HEK293 (cell line): ENCODE data around the gene ANXA4.
A peak's percentile ranks its signal among the peaks of the same experiment; 100 is the strongest.

Experiments used
- CTCF ChIA-PET: fragments of 350-600 bp; formaldehyde crosslinking; extraction: SDS; loops from one replicate; lab custom pipeline; 2021; ENCODE audit warnings: antibody characterized with exemption; lab: Yijun Ruan, JAX
- POLR2A ChIA-PET: fragments of 300-600 bp; formaldehyde crosslinking; extraction: SDS; loops from one replicate; lab custom pipeline; 2020; ENCODE audit warnings: antibody characterized with exemption, inconsistent platforms; lab: Yijun Ruan, JAX
- H3K27ac ChIP-seq: fragments of 200-500 bp; sonication (Bioruptor generic); 2 replicates; pipeline ENCODE4 v1.5.1; 2014; ENCODE audit warnings: low read depth, low read length, control low read depth, inconsistent platforms; ENCODE audit errors: extremely low read depth
- H3K36me3 ChIP-seq, 2 experiments: fragments of 200-500 bp in 1 of 2; sonication (Bioruptor generic) in 1 of 2; 1 replicate in 1 of 2; 2 replicates in 1 of 2; pipeline ENCODE4 v1.5.1; 2014 to 2017; ENCODE audit warnings: inconsistent platforms in 2 of 2, low read length in 2 of 2; ENCODE audit not compliant: control insufficient read depth in 2 of 2, insufficient read depth in 1 of 2
- H3K4me1 ChIP-seq: fragments of 200-500 bp; sonication (Bioruptor generic); 2 replicates; pipeline ENCODE4 v1.5.1; 2014; ENCODE audit warnings: mild to moderate bottlenecking, low read length, inconsistent platforms; ENCODE audit not compliant: control insufficient read depth, insufficient read depth
- H3K4me3 ChIP-seq: 2 replicates; pipeline ENCODE4 v1.5.1; 2011; ENCODE audit warnings: low read depth, mild to moderate bottlenecking, control low read depth, low read length, moderate library complexity
- H3K9me3 ChIP-seq: fragments of 200-500 bp; sonication (Bioruptor generic); 2 replicates; pipeline ENCODE4 v1.5.1; 2014; ENCODE audit warnings: low read depth, low read length, inconsistent platforms; ENCODE audit not compliant: control insufficient read depth, insufficient read depth
- PRDM1 ChIP-seq: fragments of 450-650 bp; formaldehyde crosslinking; IDR thresholded peaks from 2 replicates; pipeline ENCODE4; 2016; ENCODE audit warnings: missing biosample characterization, missing genetic modification characterization
- REPIN1 ChIP-seq: fragments of 450-650 bp; formaldehyde crosslinking; IDR thresholded peaks from 2 replicates; pipeline ENCODE4 v1.5.1; 2017; ENCODE audit warnings: missing biosample characterization, missing genetic modification characterization, low read depth
- ZBTB17 ChIP-seq: fragments of 450-650 bp; formaldehyde crosslinking; IDR thresholded peaks from 2 replicates; pipeline ENCODE4 v1.5.1; 2016; ENCODE audit warnings: missing biosample characterization, missing genetic modification characterization
- ZIC2 ChIP-seq: fragments of 450-650 bp; formaldehyde crosslinking; IDR thresholded peaks from 2 replicates; pipeline ENCODE4 v1.5.1; 2016; ENCODE audit warnings: missing biosample characterization, missing genetic modification characterization
- ZNF133 ChIP-seq: fragments of 450-650 bp; formaldehyde crosslinking; IDR thresholded peaks from 2 replicates; pipeline ENCODE4 v1.5.1; 2016; ENCODE audit warnings: missing biosample characterization, missing genetic modification characterization
- ZNF175 ChIP-seq: fragments of 450-650 bp; formaldehyde crosslinking; IDR thresholded peaks from 2 replicates; pipeline ENCODE4 v1.5.1; 2016; ENCODE audit warnings: missing biosample characterization, missing genetic modification characterization
- ZNF2 ChIP-seq: fragments of 450-650 bp; formaldehyde crosslinking; IDR thresholded peaks from 2 replicates; pipeline ENCODE4 v1.5.1; 2016; ENCODE audit warnings: missing biosample characterization, missing genetic modification characterization
- ZNF266 ChIP-seq: fragments of 450-650 bp; formaldehyde crosslinking; IDR thresholded peaks from 2 replicates; pipeline ENCODE4 v1.5.1; 2016; ENCODE audit warnings: missing biosample characterization, missing genetic modification characterization, low read depth
- ZNF335 ChIP-seq: fragments of 450-650 bp; formaldehyde crosslinking; conservative IDR thresholded peaks from 2 replicates; pipeline ENCODE4 v1.5.1; 2016; ENCODE audit warnings: missing biosample characterization, missing genetic modification characterization
- ZNF366 ChIP-seq: fragments of 450-650 bp; formaldehyde crosslinking; conservative IDR thresholded peaks from 2 replicates; pipeline ENCODE4 v1.5.1; 2016; ENCODE audit warnings: missing biosample characterization, missing genetic modification characterization
- ZNF521 ChIP-seq: fragments of 450-650 bp; formaldehyde crosslinking; IDR thresholded peaks from 2 replicates; pipeline ENCODE4 v1.5.1; 2017; ENCODE audit warnings: missing biosample characterization, mild to moderate bottlenecking, missing genetic modification characterization
- ZNF623 ChIP-seq: fragments of 450-650 bp; formaldehyde crosslinking; IDR thresholded peaks from 2 replicates; pipeline ENCODE4 v1.5.1; 2016; ENCODE audit warnings: missing biosample characterization, missing genetic modification characterization
- TF ChIP-seq, protein P1 (sequence below): fragments of 450-650 bp; formaldehyde crosslinking; IDR thresholded peaks from 2 replicates; pipeline ENCODE4 v1.5.1; 2017; ENCODE audit warnings: missing biosample characterization, missing genetic modification characterization
- TF ChIP-seq, protein P2 (sequence below): fragments of 450-650 bp; formaldehyde crosslinking; IDR thresholded peaks from 2 replicates; pipeline ENCODE4 v1.5.1; 2017; ENCODE audit warnings: missing biosample characterization, missing genetic modification characterization
- TF ChIP-seq, protein P3 (sequence below): fragments of 450-650 bp; IDR thresholded peaks from 2 replicates; pipeline ENCODE4 v1.5.1; 2018; ENCODE audit warnings: missing biosample characterization, mild to moderate bottlenecking, missing genetic modification characterization
- TF ChIP-seq, protein P4 (sequence below): fragments of 450-650 bp; formaldehyde crosslinking; IDR thresholded peaks from 2 replicates; pipeline ENCODE4 v1.5.1; 2016; ENCODE audit warnings: missing biosample characterization, missing genetic modification characterization

The ANXA4 gene

DNA sequence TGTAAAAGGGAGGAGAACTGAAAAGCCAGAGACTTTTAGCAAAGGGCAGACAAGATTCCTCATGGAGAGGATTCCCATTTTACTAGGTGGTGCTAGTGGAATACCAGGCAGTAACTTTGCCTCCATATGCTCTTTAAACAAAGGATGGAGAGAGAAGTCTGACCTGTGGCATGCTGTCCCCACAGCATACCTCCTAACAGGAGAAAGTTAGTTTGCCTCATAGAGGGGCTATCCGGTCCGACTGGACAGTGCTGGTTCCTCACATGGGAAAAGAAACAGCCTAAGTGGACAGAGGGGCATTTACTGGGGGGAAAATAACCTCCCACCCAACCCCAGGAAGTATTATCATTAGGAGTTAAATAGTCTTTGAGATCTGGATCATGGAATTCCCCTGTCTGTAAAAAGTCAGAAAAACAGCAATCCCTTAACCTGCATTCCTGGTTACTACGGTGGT is 55.9 kb downstream of the ANXA4 start:
- H3K36me3 ChIP-seq, result no peaks in the 10 kb centered on the region; a peak in 1 of 3 replicates
- POLR2A ChIA-PET, result no interaction called here
- no peaks in the 10 kb centered on the region for H3K9me3 ChIP-seq
- TF ChIP-seq, protein P1, sequence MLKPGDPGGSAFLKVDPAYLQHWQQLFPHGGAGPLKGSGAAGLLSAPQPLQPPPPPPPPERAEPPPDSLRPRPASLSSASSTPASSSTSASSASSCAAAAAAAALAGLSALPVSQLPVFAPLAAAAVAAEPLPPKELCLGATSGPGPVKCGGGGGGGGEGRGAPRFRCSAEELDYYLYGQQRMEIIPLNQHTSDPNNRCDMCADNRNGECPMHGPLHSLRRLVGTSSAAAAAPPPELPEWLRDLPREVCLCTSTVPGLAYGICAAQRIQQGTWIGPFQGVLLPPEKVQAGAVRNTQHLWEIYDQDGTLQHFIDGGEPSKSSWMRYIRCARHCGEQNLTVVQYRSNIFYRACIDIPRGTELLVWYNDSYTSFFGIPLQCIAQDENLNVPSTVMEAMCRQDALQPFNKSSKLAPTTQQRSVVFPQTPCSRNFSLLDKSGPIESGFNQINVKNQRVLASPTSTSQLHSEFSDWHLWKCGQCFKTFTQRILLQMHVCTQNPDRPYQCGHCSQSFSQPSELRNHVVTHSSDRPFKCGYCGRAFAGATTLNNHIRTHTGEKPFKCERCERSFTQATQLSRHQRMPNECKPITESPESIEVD (tag by site-specific recombination), result peak; percentile 24; the same call in 1 of the 2 replicates
- TF ChIP-seq, protein P2, sequence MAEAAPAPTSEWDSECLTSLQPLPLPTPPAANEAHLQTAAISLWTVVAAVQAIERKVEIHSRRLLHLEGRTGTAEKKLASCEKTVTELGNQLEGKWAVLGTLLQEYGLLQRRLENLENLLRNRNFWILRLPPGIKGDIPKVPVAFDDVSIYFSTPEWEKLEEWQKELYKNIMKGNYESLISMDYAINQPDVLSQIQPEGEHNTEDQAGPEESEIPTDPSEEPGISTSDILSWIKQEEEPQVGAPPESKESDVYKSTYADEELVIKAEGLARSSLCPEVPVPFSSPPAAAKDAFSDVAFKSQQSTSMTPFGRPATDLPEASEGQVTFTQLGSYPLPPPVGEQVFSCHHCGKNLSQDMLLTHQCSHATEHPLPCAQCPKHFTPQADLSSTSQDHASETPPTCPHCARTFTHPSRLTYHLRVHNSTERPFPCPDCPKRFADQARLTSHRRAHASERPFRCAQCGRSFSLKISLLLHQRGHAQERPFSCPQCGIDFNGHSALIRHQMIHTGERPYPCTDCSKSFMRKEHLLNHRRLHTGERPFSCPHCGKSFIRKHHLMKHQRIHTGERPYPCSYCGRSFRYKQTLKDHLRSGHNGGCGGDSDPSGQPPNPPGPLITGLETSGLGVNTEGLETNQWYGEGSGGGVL (tag by site-specific recombination), result no peak
- TF ChIP-seq, all 188 proteins: peak for 1
- Histone ChIP-seq H3K27ac (no peak overlapping the region; the same call in 1 of the 2 replicates), H3K4me1 (peaks cover 12% of the 10 kb centered on the region), H3K4me3 (no peak overlapping the region)
- CTCF ChIA-PET, result interaction anchor here (2.0 kb wide), 1 partner anchor 19 kb away, joined by 10 read pairs; no protein-coding TSS in a partner anchor

DNA sequence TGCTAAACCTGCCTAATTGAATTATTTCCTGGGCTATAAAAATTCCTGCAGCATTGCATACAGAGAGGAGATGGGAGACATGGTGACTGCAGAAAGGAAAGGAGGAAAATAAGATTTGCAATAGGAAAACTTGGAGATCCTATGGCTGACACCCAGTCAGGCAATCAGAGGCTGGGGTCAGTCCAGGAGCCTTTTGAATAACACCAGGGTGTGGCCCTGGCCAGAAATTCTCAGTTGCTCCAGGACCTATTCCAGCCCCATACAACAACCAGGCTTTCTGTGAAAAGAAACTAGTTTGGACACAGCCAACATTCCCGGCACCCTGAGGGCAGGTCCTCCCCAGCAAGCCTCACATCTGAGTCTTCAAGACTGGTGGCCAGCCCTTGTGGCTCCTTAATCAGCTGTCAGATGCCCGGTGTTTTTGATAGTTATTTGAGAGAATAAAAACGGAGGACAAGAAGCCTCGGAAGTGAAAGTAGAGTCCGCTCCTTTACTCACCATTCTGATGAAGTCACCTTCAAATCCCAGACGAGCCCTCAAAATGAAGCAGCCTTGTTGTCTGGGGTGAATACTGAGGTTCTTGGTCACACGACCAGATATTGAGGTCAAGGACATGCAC is 56.5 kb downstream of the ANXA4 start:
- ChIA-PET POLR2A (interaction anchor here (1.5 to 2.2 kb wide), 3 partner anchors 8 to 57 kb away, joined by 7 to 15 read pairs (median 9); partner anchors contain the start of gene ANXA4), CTCF (interaction anchor here (2.3 to 11.5 kb wide), 2 partner anchors 19 to 73 kb away, joined by 25 to 92 read pairs; no protein-coding TSS in a partner anchor)
- H3K4me3 ChIP-seq, result peak overlapping the region; percentile 21
- peak overlapping the region; percentile 29; the same call in 1 of the 2 replicates for H3K27ac ChIP-seq
- no peaks in the 10 kb centered on the region for H3K36me3 ChIP-seq
- no peaks in the 10 kb centered on the region for H3K9me3 ChIP-seq
- peaks cover 12% of the 10 kb centered on the region for H3K4me1 ChIP-seq
- no peak for TF ChIP-seq ZNF133
- TF ChIP-seq ZNF2 (tag by site-specific recombination), result peak; percentile 52; the same call in 1 of the 2 replicates
- TF ChIP-seq ZNF366, result 0 out of 2 replicates have a peak, but pooled peaks have one; percentile 9
- no peak for TF ChIP-seq REPIN1 (tag by site-specific recombination)
- TF ChIP-seq, protein P3, sequence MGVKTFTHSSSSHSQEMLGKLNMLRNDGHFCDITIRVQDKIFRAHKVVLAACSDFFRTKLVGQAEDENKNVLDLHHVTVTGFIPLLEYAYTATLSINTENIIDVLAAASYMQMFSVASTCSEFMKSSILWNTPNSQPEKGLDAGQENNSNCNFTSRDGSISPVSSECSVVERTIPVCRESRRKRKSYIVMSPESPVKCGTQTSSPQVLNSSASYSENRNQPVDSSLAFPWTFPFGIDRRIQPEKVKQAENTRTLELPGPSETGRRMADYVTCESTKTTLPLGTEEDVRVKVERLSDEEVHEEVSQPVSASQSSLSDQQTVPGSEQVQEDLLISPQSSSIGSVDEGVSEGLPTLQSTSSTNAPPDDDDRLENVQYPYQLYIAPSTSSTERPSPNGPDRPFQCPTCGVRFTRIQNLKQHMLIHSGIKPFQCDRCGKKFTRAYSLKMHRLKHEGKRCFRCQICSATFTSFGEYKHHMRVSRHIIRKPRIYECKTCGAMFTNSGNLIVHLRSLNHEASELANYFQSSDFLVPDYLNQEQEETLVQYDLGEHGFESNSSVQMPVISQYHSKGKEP (tag by site-specific recombination), result 0 out of 2 replicates have a peak, but pooled peaks have one; percentile 35
- TF ChIP-seq ZNF335 (tag by site-specific recombination), result peak; percentile 94
- TF ChIP-seq ZNF266 (tag by site-specific recombination), result no peak
- peak; percentile 46; the same call in 1 of the 2 replicates for TF ChIP-seq ZBTB17 (tag by site-specific recombination)
- TF ChIP-seq ZNF175 (tag by site-specific recombination), result no peak
- no peak for TF ChIP-seq ZNF623
- no peak for TF ChIP-seq ZNF521 (tag by site-specific recombination)
- TF ChIP-seq, all 188 proteins: peak for 5

DNA sequence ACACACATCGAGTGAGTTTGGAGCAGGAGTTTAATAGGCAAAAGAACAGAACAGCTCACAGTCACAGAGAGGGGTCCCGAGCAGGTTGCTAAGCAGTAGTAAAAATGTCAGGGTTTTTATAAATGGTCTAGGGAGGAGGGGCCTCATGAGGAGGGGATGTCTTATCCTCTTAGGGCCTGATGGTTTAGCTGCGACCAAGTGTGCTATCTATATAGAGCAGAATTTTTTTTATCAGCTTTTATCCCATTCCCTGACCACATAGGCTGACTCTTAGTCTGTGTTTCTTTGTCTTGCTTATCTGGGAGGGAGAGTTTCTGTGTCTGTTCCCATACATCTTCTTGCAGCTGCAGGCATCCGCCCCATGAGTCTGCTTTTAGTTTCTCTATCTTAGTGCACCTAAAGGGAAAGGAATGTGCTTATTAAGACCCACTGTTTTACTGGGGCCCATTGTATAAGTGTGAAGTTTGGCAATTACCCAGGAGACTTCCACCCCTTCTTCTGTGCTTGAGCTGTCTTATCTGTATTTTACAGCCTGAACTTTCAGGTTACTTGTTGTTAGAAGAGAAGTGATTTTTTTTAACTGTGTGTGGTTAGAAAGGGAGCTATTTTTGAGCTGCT is 57.1 kb downstream of the ANXA4 start:
- CTCF ChIA-PET, result interaction anchor here (1.0 to 11.5 kb wide), 3 partner anchors 17 to 74 kb away, joined by 4 to 92 read pairs (median 25); no protein-coding TSS in a partner anchor
- peak overlapping the region; percentile 21 for H3K4me3 ChIP-seq
- no peaks in the 10 kb centered on the region for H3K36me3 ChIP-seq
- H3K4me1 ChIP-seq, result peaks cover 12% of the 10 kb centered on the region
- peak overlapping the region; percentile 29; the same call in 1 of the 2 replicates for H3K27ac ChIP-seq
- H3K9me3 ChIP-seq, result no peaks in the 10 kb centered on the region
- POLR2A ChIA-PET, result interaction anchor here (0.6 to 2.2 kb wide), 5 partner anchors 9 to 58 kb away, joined by 3 to 15 read pairs (median 7); partner anchors contain the start of gene ANXA4
- TF ChIP-seq ZIC2 (tag by site-specific recombination), result peak; percentile 27; the same call in 1 of the 2 replicates
- TF ChIP-seq, protein P4, sequence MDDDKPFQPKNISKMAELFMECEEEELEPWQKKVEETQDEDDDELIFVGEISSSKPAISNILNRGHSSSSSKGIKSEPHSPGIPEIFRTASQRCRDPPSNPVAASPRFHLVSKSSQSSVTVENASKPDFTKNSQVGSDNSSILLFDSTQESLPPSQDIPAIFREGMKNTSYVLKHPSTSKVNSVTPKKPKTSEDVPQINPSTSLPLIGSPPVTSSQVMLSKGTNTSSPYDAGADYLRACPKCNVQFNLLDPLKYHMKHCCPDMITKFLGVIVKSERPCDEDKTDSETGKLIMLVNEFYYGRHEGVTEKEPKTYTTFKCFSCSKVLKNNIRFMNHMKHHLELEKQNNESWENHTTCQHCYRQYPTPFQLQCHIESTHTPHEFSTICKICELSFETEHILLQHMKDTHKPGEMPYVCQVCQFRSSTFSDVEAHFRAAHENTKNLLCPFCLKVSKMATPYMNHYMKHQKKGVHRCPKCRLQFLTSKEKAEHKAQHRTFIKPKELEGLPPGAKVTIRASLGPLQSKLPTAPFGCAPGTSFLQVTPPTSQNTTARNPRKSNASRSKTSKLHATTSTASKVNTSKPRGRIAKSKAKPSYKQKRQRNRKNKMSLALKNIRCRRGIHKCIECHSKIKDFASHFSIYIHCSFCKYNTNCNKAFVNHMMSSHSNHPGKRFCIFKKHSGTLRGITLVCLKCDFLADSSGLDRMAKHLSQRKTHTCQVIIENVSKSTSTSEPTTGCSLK, result no peak
- 0 out of 2 replicates have a peak, but pooled peaks have one; percentile 6 for TF ChIP-seq ZNF366
- peak; percentile 76 for TF ChIP-seq ZNF335 (tag by site-specific recombination)
- TF ChIP-seq PRDM1 (tag by site-specific recombination), result 0 out of 2 replicates have a peak, but pooled peaks have one; percentile 28
